ENCODE measurements around the gene HOXA9. TPM values are rescaled to one million over a fixed set of nuclear protein-coding genes. Genes with fewer than 3 reads are reported as not detected.
A peak's percentile ranks its signal among the peaks of the same experiment; 100 is the strongest.

The HOXA9 gene
- polyA plus RNA-seq, 3 donors = 0.55 to 1.9 (median 1.2) TPM

DNA sequence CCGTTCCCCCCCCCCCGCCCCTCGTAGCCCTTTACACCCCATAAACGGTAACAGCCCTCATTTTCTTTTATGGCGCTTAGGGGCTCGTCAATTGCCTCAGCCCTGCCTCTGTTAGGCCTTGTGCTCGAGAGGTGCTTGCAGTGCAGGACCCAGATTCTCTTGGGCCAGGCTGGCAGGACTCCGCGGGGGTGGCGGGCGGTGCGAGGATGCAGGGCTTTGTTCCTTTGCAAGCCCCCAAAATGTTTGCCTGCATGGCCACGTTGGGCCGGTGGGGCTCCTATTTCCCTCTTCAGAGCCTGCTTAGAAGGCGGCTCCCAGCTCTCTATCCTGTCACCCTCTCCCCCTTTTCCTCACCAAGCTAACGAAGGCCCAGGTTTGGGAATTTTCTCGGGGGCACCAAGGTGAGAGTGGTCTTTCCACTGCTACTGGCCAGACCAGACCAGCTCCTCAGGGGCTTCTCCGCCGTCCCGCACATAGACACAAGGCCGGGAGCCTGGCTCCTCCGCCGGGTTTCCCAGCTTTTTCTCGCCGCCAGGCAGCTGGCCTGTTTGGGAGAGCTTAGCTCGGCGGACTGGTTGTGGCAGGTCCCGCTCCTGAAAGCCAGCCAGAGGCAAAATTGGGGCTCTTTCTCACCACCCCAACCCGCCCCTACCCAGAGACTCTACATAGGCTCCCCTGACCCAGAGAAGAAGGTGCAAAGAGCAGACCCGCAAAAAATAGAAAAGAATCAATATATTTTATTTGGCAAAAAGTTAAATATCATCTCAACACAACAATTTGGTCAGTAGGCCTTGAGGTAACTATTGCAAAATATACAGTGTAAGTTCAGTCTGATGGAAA lies 3.4 kb downstream of the HOXA9 start:
- no peak overlapping the region for H2AFZ ChIP-seq (ENCODE audit: insufficient read depth, low read depth, low read length, poor library complexity, severe bottlenecking)
- Mint-ChIP-seq H3K36me3 (peaks cover 11 to 35% of the 10 kb centered on the region in 2 donors), H3K4me3 (peak overlapping the region; percentile 16 to 92), H3K27me3 (ENCODE audit: low read depth in 3 of 3) (peaks cover 84 to 93% (median 86%) of the 10 kb centered on the region in 3 donors), H3K27ac (no peak overlapping the region), H3K9me3 (peaks cover 0 to 49% (median 34%) of the 10 kb centered on the region in 7 donors), H3K4me1 (peaks cover 68% of the 10 kb centered on the region)
- peak overlapping the region in 1 of 3 experiments; percentile 94 for H3K4me3 ChIP-seq (replicated peaks in 1 of 3; ENCODE audit: low read depth in 2 of 3, low read length in 3 of 3)
- H3K9me3 ChIP-seq (replicated peaks in 1 of 2; ENCODE audit: control insufficient read depth in 1 of 2, insufficient read depth in 1 of 2, low read length in 2 of 2) = peaks cover 13 to 39% of the 10 kb centered on the region in 2 donors
- 12% methylated on average over 16 of the region's 30 CpGs for WGBS (ENCODE audit: insufficient coverage)
- DNase-seq = no peak
- peak overlapping the region; percentile 92 for H3K4me2 ChIP-seq (replicated peaks; ENCODE audit: extremely low read depth, low read length, poor library complexity, severe bottlenecking)
- no peaks in the 10 kb centered on the region for H4K20me1 ChIP-seq (ENCODE audit: insufficient read depth, low read length)
- no peak overlapping the region for H3K9ac ChIP-seq (ENCODE audit: insufficient read depth, low read length, poor library complexity, severe bottlenecking)
- H3K27ac ChIP-seq (ENCODE audit: low read depth in 1 of 2, low read length in 2 of 2) = no peak overlapping the region
- intact Hi-C loops (cut with micrococcal nuclease) = loop anchor here (5.0 to 10.0 kb wide), 4 partner anchors 307 to 795 kb away; no protein-coding TSS in a partner anchor
- TF ChIP-seq, protein P1, sequence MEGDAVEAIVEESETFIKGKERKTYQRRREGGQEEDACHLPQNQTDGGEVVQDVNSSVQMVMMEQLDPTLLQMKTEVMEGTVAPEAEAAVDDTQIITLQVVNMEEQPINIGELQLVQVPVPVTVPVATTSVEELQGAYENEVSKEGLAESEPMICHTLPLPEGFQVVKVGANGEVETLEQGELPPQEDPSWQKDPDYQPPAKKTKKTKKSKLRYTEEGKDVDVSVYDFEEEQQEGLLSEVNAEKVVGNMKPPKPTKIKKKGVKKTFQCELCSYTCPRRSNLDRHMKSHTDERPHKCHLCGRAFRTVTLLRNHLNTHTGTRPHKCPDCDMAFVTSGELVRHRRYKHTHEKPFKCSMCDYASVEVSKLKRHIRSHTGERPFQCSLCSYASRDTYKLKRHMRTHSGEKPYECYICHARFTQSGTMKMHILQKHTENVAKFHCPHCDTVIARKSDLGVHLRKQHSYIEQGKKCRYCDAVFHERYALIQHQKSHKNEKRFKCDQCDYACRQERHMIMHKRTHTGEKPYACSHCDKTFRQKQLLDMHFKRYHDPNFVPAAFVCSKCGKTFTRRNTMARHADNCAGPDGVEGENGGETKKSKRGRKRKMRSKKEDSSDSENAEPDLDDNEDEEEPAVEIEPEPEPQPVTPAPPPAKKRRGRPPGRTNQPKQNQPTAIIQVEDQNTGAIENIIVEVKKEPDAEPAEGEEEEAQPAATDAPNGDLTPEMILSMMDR (IDR thresholded peaks at IDR 0.05) = no peak
- no peaks in the 10 kb centered on the region for H3K36me3 ChIP-seq (replicated peaks in 1 of 2; ENCODE audit: control insufficient read depth in 1 of 2, insufficient read depth in 2 of 2, low read length in 2 of 2)
- peaks cover 64 to 79% of the 10 kb centered on the region in 2 donors for H3K4me1 ChIP-seq (ENCODE audit: control insufficient read depth in 1 of 2, insufficient read depth in 2 of 2, low read length in 2 of 2)
- peaks cover 7% of the 10 kb centered on the region for H3K79me2 ChIP-seq (ENCODE audit: insufficient read depth, low read length)
- peaks cover 59 to 92% of the 10 kb centered on the region in 2 donors for H3K27me3 ChIP-seq (ENCODE audit: control insufficient read depth in 2 of 2, insufficient read depth in 2 of 2, low read length in 2 of 2)

DNA sequence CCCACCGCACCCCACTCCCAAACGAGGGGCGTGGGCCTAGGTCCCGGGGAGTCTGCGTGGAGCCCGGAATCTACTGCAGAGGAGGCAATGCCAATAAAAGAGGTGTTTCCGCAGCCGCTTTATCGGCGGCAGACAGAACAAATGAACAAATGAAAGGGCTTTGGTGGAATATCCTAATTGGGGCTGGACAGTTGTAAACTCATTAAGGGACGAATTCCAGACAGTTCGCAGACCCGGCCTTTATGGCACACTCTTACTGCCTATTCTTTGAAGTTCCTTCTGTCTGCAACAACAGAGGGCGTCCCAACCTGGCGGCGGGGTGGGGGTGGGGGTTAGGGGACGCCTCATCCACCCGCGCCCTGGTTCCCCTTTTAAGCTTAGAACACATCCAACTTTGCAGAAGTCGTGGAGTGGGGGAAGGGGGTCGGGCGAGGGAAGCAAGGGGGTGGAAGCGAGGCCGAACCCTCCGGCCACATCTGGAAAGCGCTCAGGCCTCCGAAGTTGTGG lies 4.1 kb downstream of the HOXA9 start:
- WGBS (ENCODE audit: insufficient coverage) = 0% methylated on average over 7 of the region's 27 CpGs

More for the DNA sequence above, 4.1 kb downstream of the HOXA9 start:
- no peaks in the 10 kb centered on the region for H4K20me1 ChIP-seq (ENCODE audit: insufficient read depth, low read length)
- H3K36me3 ChIP-seq (replicated peaks in 1 of 2; ENCODE audit: control insufficient read depth in 1 of 2, insufficient read depth in 2 of 2, low read length in 2 of 2) = no peaks in the 10 kb centered on the region
- H3K9ac ChIP-seq (ENCODE audit: insufficient read depth, low read length, poor library complexity, severe bottlenecking) = peak overlapping the region; percentile 37
- H3K4me2 ChIP-seq (replicated peaks; ENCODE audit: extremely low read depth, low read length, poor library complexity, severe bottlenecking) = peak overlapping the region; percentile 92
- peaks cover 7 to 39% of the 10 kb centered on the region in 2 donors for H3K9me3 ChIP-seq (replicated peaks in 1 of 2; ENCODE audit: control insufficient read depth in 1 of 2, insufficient read depth in 1 of 2, low read length in 2 of 2)
- peak; percentile 70 to 81 (median 76) for DNase-seq
- peak overlapping the region in 1 of 2 donors; percentile 52 for H3K27ac ChIP-seq (ENCODE audit: low read depth in 1 of 2, low read length in 2 of 2)
- Mint-ChIP-seq H3K4me1 (peaks cover 66% of the 10 kb centered on the region), H3K4me3 (peak overlapping the region; percentile 86), H3K9me3 (peaks cover 0 to 48% (median 29%) of the 10 kb centered on the region in 7 donors), H3K27me3 (ENCODE audit: low read depth in 3 of 3) (peaks cover 84 to 93% (median 85%) of the 10 kb centered on the region in 3 donors), H3K36me3 (peaks cover 8 to 35% of the 10 kb centered on the region in 2 donors), H3K27ac (peak overlapping the region in 5 of 7 donors; percentile 14 to 80 (median 30))
- intact Hi-C loops (cut with micrococcal nuclease) = loop anchor here (5.0 to 10.0 kb wide), 4 partner anchors 306 to 794 kb away; no protein-coding TSS in a partner anchor
- peaks cover 62 to 92% of the 10 kb centered on the region in 2 donors for H3K27me3 ChIP-seq (ENCODE audit: control insufficient read depth in 2 of 2, insufficient read depth in 2 of 2, low read length in 2 of 2)
- TF ChIP-seq, protein P1 (IDR thresholded peaks at IDR 0.05) = peak; percentile 72
- peak overlapping the region; percentile 53 to 94 (median 79) for H3K4me3 ChIP-seq (replicated peaks in 1 of 3; ENCODE audit: low read depth in 2 of 3, low read length in 3 of 3)
- H3K79me2 ChIP-seq (ENCODE audit: insufficient read depth, low read length) = peaks cover 7% of the 10 kb centered on the region
- peaks cover 61 to 77% of the 10 kb centered on the region in 2 donors for H3K4me1 ChIP-seq (ENCODE audit: control insufficient read depth in 1 of 2, insufficient read depth in 2 of 2, low read length in 2 of 2)
- H2AFZ ChIP-seq (ENCODE audit: insufficient read depth, low read depth, low read length, poor library complexity, severe bottlenecking) = peak overlapping the region; percentile 90

Data from CD14-positive monocyte (primary cell).